IMR-90 (cell line): Measurements from ENCODE around the gene IL31RA. TPM values are rescaled to one million over a fixed set of nuclear protein-coding genes. Genes with fewer than 3 reads are reported as not detected.
A peak's percentile ranks its signal among the peaks of the same experiment; 100 is the strongest.

Source experiments
- ATAC-seq: fragments of 200-7000 bp; cut with Tn5 transposase; 2 replicates; pipeline ENCODE4 v1.9.1; 2020; ENCODE audit warnings: low read depth, mild to moderate bottlenecking, moderate library complexity
- BruUV-seq: library from RNA; stranded (reverse); fragments of 400-500 nt; replicated peaks from 2 replicates; lab custom pipeline; 2021; lab: Mats Ljungman, UMichigan
- CTCF ChIA-PET: fragments of 300-600 bp; formaldehyde crosslinking; extraction: SDS; loops from one replicate; lab custom pipeline; 2021; ENCODE audit warnings: antibody characterized with exemption; lab: Yijun Ruan, JAX
- POLR2A ChIA-PET: fragments of 300-600 bp; sonication (Branson Sonifier 250); formaldehyde crosslinking; loops from one replicate; lab custom pipeline; 2022; ENCODE audit warnings: antibody characterized with exemption; ENCODE audit not compliant: unreplicated experiment; lab: Charles Lee
- DNase-seq: peaks from one replicate; pipeline ENCODE4 v3.0.0; 2013
- H2AFZ ChIP-seq: replicated peaks from 2 replicates; pipeline ENCODE3; 2013; ENCODE audit warnings: low read length, mild to moderate bottlenecking; ENCODE audit not compliant: poor library complexity
- H2AK5ac ChIP-seq: 2 replicates; pipeline ENCODE4 v1.6.1; 2013; ENCODE audit warnings: low read depth, low read length, inconsistent platforms
- H2AK9ac ChIP-seq: replicated peaks from 2 replicates; pipeline ENCODE3; 2013; ENCODE audit warnings: mild to moderate bottlenecking, low read depth, low read length, moderate library complexity; ENCODE audit not compliant: poor library complexity
- H2BK120ac ChIP-seq: 2 replicates; pipeline ENCODE4 v1.6.1; 2013; ENCODE audit warnings: low read depth, low read length, inconsistent platforms
- H2BK15ac ChIP-seq: 3 replicates; pipeline ENCODE4 v1.6.1; 2013; ENCODE audit warnings: low read depth, low read length, inconsistent platforms
- H2BK20ac ChIP-seq: 2 replicates; pipeline ENCODE4 v1.6.1; 2013; ENCODE audit warnings: low read depth, mild to moderate bottlenecking, inconsistent platforms, low read length, moderate library complexity
- H2BK5ac ChIP-seq: 2 replicates; pipeline ENCODE4 v1.6.1; 2013; ENCODE audit warnings: mild to moderate bottlenecking, low read depth, low read length, inconsistent platforms; ENCODE audit not compliant: poor library complexity, severe bottlenecking
- H3K14ac ChIP-seq: replicated peaks from 2 replicates; pipeline ENCODE4 v1.6.1; 2013; ENCODE audit warnings: low read depth, low read length, inconsistent platforms
- H3K18ac ChIP-seq: 2 replicates; pipeline ENCODE4 v1.6.1; 2013; ENCODE audit warnings: low read depth, low read length, control low read depth
- H3K23ac ChIP-seq: 2 replicates; pipeline ENCODE4 v1.6.1; 2013; ENCODE audit warnings: low read depth, low read length, inconsistent platforms
- H3K27ac ChIP-seq: 2 replicates; pipeline ENCODE4 v1.5.1; 2013; ENCODE audit warnings: mild to moderate bottlenecking, control low read depth, low read length; ENCODE audit not compliant: insufficient read depth
- H3K27me3 ChIP-seq: 2 replicates; pipeline ENCODE4 v1.6.1; 2013; ENCODE audit warnings: low read length; ENCODE audit not compliant: control insufficient read depth, insufficient read depth
- H3K36me3 ChIP-seq: 2 replicates; pipeline ENCODE4 v1.6.1; 2013; ENCODE audit warnings: low read length, mixed read lengths; ENCODE audit not compliant: control insufficient read depth, insufficient read depth
- H3K4ac ChIP-seq: 2 replicates; pipeline ENCODE4 v1.6.1; 2013; ENCODE audit warnings: low read depth, low read length, inconsistent platforms
- H3K4me1 ChIP-seq: 2 replicates; pipeline ENCODE4 v1.6.1; 2013; ENCODE audit warnings: low read length, mixed read lengths; ENCODE audit not compliant: control insufficient read depth, insufficient read depth
- H3K4me2 ChIP-seq: 2 replicates; pipeline ENCODE4 v1.6.1; 2013; ENCODE audit warnings: low read depth, mild to moderate bottlenecking, control low read depth, low read length, moderate library complexity
- H3K4me3 ChIP-seq: 2 replicates; pipeline ENCODE4 v1.5.1; 2013; ENCODE audit warnings: low read depth, mild to moderate bottlenecking, control low read depth, low read length, moderate library complexity; ENCODE audit not compliant: insufficient read depth
- H3K56ac ChIP-seq: 2 replicates; pipeline ENCODE4 v1.6.1; 2013; ENCODE audit warnings: low read length, inconsistent platforms; ENCODE audit not compliant: insufficient read depth; ENCODE audit errors: extremely low read depth
- H3K79me1 ChIP-seq, 2 experiments: 2 replicates each; pipeline ENCODE4 v1.6.1; 2013; ENCODE audit warnings: low read length in 2 of 2, inconsistent platforms in 1 of 2, low read depth in 1 of 2
- H3K9ac ChIP-seq: 2 replicates; pipeline ENCODE4 v1.6.1; 2013; ENCODE audit warnings: low read depth, low read length, control low read depth
- H3K9me1 ChIP-seq: 2 replicates; pipeline ENCODE4 v1.6.1; 2013; ENCODE audit warnings: low read length, inconsistent platforms; ENCODE audit not compliant: insufficient read depth
- H3K9me3 ChIP-seq: 2 replicates; pipeline ENCODE4 v1.6.1; 2013; ENCODE audit warnings: low read length; ENCODE audit not compliant: control insufficient read depth, insufficient read depth
- H4K20me1 ChIP-seq: 2 replicates; pipeline ENCODE4 v1.6.1; 2013; ENCODE audit warnings: low read length, inconsistent platforms; ENCODE audit not compliant: insufficient read depth
- H4K5ac ChIP-seq: 2 replicates; pipeline ENCODE4 v1.6.1; 2013; ENCODE audit warnings: mild to moderate bottlenecking, low read depth, low read length, control low read depth
- H4K8ac ChIP-seq, 2 experiments: 2 replicates each; pipeline ENCODE4 v1.6.1; 2013; ENCODE audit warnings: low read depth in 2 of 2, low read length in 2 of 2, control low read depth in 1 of 2, inconsistent platforms in 1 of 2
- H4K91ac ChIP-seq: 2 replicates; pipeline ENCODE4 v1.6.1; 2013; ENCODE audit warnings: low read depth, low read length, inconsistent platforms; ENCODE audit not compliant: insufficient read depth
- BHLHE40 ChIP-seq: fragments of 150-350 bp; IDR thresholded peaks from 2 replicates; pipeline ENCODE4 v1.6.1; 2016; ENCODE audit warnings: mild to moderate bottlenecking, low read depth, low read length
- CEBPB ChIP-seq: IDR thresholded peaks from 2 replicates; pipeline ENCODE4 v1.6.1; 2012; ENCODE audit warnings: low read depth, low read length, improper control_type of control experiment
- CHD1 ChIP-seq: IDR thresholded peaks from 2 replicates; pipeline ENCODE4 v1.6.1; 2012; ENCODE audit warnings: low read depth, low read length, improper control_type of control experiment
- CTCF ChIP-seq: conservative IDR thresholded peaks from 2 replicates; pipeline ENCODE4 v1.5.1; 2012; ENCODE audit warnings: mild to moderate bottlenecking, low read depth, low read length, improper control_type of control experiment
- FOS ChIP-seq: fragments of 150-350 bp; IDR thresholded peaks from 2 replicates; pipeline ENCODE4 v1.6.1; 2016; ENCODE audit warnings: low read depth, low read length
- MAFK ChIP-seq: IDR thresholded peaks from 2 replicates; pipeline ENCODE4 v1.6.1; 2012; ENCODE audit warnings: low read depth, low read length, improper control_type of control experiment
- MAZ ChIP-seq: IDR thresholded peaks from 2 replicates; pipeline ENCODE4 v1.6.1; 2012; ENCODE audit warnings: low read depth, mild to moderate bottlenecking, low read length, improper control_type of control experiment, moderate library complexity, borderline replicate concordance
- MXI1 ChIP-seq: IDR thresholded peaks from 2 replicates; pipeline ENCODE4 v1.6.1; 2012; ENCODE audit warnings: low read depth, mild to moderate bottlenecking, low read length, moderate library complexity, borderline replicate concordance
- NFE2L2 ChIP-seq: fragments of 150-350 bp; IDR thresholded peaks from 2 replicates; pipeline ENCODE4 v1.6.1; 2016; ENCODE audit warnings: low read depth, mild to moderate bottlenecking, low read length
- POLR2A ChIP-seq: IDR thresholded peaks from 2 replicates; pipeline ENCODE4 v1.6.1; 2012; ENCODE audit warnings: mild to moderate bottlenecking, low read depth, low read length
- RAD21 ChIP-seq: IDR thresholded peaks from 2 replicates; pipeline ENCODE4 v1.6.1; 2012; ENCODE audit warnings: low read length, improper control_type of control experiment
- RCOR1 ChIP-seq: IDR thresholded peaks from 2 replicates; pipeline ENCODE4 v1.6.1; 2012; ENCODE audit warnings: mild to moderate bottlenecking, low read length, improper control_type of control experiment; ENCODE audit not compliant: insufficient replicate concordance
- RFX5 ChIP-seq: IDR thresholded peaks from 2 replicates; pipeline ENCODE4 v1.8.0; 2012; ENCODE audit warnings: low read depth, mild to moderate bottlenecking, low read length, moderate library complexity
- SMC3 ChIP-seq: fragments of 150-350 bp; IDR thresholded peaks from 2 replicates; pipeline ENCODE4 v1.6.1; 2016; ENCODE audit warnings: low read depth, mild to moderate bottlenecking, antibody characterized with exemption, low read length, moderate library complexity
- WGBS, 2 experiments: methylation state at CpG; one replicate each; pipeline versions ENCODE4 v1.1.5 to v1.1.7; 2013; ENCODE audit warnings: missing lambda C conversion rate in 2 of 2; ENCODE audit not compliant: insufficient read length in 1 of 2; ENCODE audit errors: extremely low coverage in 2 of 2; 5-methylcytosine and 5-hydroxymethylcytosine counted together
- dilution Hi-C: fragments of 300-500 bp; cut with HindIII; formaldehyde crosslinking; loops from one replicate; pipeline ENCODE4 v1.14.3; 2018; ENCODE audit warnings: low sequenced_read_pairs; ENCODE audit not compliant: unreplicated experiment
- in situ Hi-C: fragments of 300-500 bp; cut with MboI; formaldehyde crosslinking; loops from 3 replicates; pipeline ENCODE4 v1.14.3; 2019; ENCODE audit warnings: low sequenced_read_pairs, inconsistent platforms, mixed read lengths
- intact Hi-C: fragments of 100-400 bp; cut with micrococcal nuclease; formaldehyde crosslinking; loops from 2 replicates; pipeline ENCODE4 v1.10.0; 2022
- polyA plus RNA-seq, 3 experiments: library from polyadenylated mRNA; depleted of rRNA; stranded (reverse); fragments of >200 nt; gene quantifications; 2 replicates each; pipeline ENCODE4 v1.2.3, GENCODE V29; 2012; ENCODE audit warnings: low replicate concordance in 1 of 3
- total RNA-seq: library from RNA; depleted of rRNA; stranded (reverse); fragments of >200 nt; gene quantifications from 2 replicates; pipeline ENCODE4 v1.2.3, GENCODE V29; 2012
- TF ChIP-seq, protein P1 (sequence below): fragments of 150-350 bp; IDR thresholded peaks from 2 replicates; pipeline ENCODE4 v1.6.1; 2017; ENCODE audit warnings: mild to moderate bottlenecking, antibody characterized with exemption, low read length, low read depth
- TF ChIP-seq, protein P2 (sequence below): fragments of 150-350 bp; IDR thresholded peaks from 2 replicates; pipeline ENCODE4 v1.6.1; 2016; ENCODE audit warnings: low read depth, mild to moderate bottlenecking, low read length, moderate library complexity, borderline replicate concordance

The IL31RA gene
- total and polyA plus RNA-seq, 2 of the 4 experiments (the other 2 are of a cell fraction), result 0.39 to 0.90 TPM

DNA sequence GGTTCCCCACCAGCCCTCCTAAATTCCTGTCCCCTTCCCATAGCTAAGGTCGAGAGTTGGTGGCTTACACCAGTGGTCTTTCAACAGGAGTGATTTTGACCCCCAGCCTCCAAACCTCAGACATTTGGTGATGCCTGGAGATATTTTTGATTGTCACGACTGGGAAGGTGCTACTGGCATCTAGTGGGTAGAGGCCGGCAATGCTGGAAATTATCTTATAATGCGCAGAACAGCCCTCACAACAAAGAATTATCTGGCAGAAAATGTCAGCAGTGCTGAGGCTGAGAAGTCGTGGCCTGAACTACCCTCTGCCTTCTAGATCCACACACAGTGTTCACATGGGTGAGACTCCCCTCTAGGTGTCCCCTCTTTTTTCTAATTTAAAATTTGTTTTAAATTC is 69.6 kb downstream of the IL31RA start:
- BruUV-seq, result no TSS peak
- H2BK15ac ChIP-seq, result no peak overlapping the region
- no peaks in the 10 kb centered on the region for H3K36me3 ChIP-seq
- no peak overlapping the region for H3K4me3 ChIP-seq
- in situ Hi-C loops, result loop anchor here (25.0 kb wide), 1 partner anchor 583 kb away; no protein-coding TSS in a partner anchor
- no peak overlapping the region for H3K27ac ChIP-seq
- no peaks in the 10 kb centered on the region for H3K9me1 ChIP-seq
- H4K20me1 ChIP-seq, result no peaks in the 10 kb centered on the region
- no peaks in the 10 kb centered on the region for H3K79me1 ChIP-seq
- no peak overlapping the region for H3K4ac ChIP-seq
- no CpG with 5 or more reads among the region's 5 CpGs for WGBS, 2 experiments
- H2BK5ac ChIP-seq, result no peak overlapping the region
- H2AK5ac ChIP-seq, result no peak overlapping the region
- intact Hi-C loops, result loop anchor here (5.0 kb wide), 2 partner anchors 208 to 513 kb away; partner anchors contain the start of gene SLC38A9
- ChIA-PET POLR2A (no interaction called here), CTCF (no interaction called here)
- no peaks in the 10 kb centered on the region for H3K27me3 ChIP-seq
- no peak for TF ChIP-seq RCOR1
- TF ChIP-seq, protein P1, sequence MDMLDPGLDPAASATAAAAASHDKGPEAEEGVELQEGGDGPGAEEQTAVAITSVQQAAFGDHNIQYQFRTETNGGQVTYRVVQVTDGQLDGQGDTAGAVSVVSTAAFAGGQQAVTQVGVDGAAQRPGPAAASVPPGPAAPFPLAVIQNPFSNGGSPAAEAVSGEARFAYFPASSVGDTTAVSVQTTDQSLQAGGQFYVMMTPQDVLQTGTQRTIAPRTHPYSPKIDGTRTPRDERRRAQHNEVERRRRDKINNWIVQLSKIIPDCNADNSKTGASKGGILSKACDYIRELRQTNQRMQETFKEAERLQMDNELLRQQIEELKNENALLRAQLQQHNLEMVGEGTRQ, result no peak
- TF ChIP-seq CEBPB, result no peak
- TF ChIP-seq, protein P2, sequence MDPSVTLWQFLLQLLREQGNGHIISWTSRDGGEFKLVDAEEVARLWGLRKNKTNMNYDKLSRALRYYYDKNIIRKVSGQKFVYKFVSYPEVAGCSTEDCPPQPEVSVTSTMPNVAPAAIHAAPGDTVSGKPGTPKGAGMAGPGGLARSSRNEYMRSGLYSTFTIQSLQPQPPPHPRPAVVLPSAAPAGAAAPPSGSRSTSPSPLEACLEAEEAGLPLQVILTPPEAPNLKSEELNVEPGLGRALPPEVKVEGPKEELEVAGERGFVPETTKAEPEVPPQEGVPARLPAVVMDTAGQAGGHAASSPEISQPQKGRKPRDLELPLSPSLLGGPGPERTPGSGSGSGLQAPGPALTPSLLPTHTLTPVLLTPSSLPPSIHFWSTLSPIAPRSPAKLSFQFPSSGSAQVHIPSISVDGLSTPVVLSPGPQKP, result no peak
- no peak for TF ChIP-seq FOS
- TF ChIP-seq RFX5, result no peak
- TF ChIP-seq CHD1, result no peak
- no peak for TF ChIP-seq BHLHE40
- TF ChIP-seq NFE2L2, result no peak
- no peak for TF ChIP-seq POLR2A
- TF ChIP-seq RAD21, result peak; percentile 67
- TF ChIP-seq MAZ, result no peak
- TF ChIP-seq MAFK, result no peak
- TF ChIP-seq CTCF, result peak; percentile 52
- TF ChIP-seq SMC3, result peak; percentile 43; the same call in 1 of the 2 replicates
- no peak for TF ChIP-seq MXI1
- H2AFZ ChIP-seq, result no peak overlapping the region
- no peak overlapping the region for H3K56ac ChIP-seq
- H3K4me2 ChIP-seq, result no peak overlapping the region
- no peak overlapping the region for H4K8ac ChIP-seq
- H2BK120ac ChIP-seq, result no peak overlapping the region
- peaks cover 2% of the 10 kb centered on the region; the same call in 1 of the 2 replicates for H3K4me1 ChIP-seq
- no peak overlapping the region for H3K9ac ChIP-seq
- ATAC-seq (peak; percentile 61), DNase-seq (no peak)
- H3K14ac ChIP-seq, result no peak overlapping the region
- peak overlapping the region; percentile 5; the same call in 1 of the 2 replicates for H2BK20ac ChIP-seq
- H3K9me3 ChIP-seq, result no peaks in the 10 kb centered on the region
- H4K91ac ChIP-seq, result no peak overlapping the region
- no peak overlapping the region for H3K18ac ChIP-seq
- H2AK9ac ChIP-seq, result no peak overlapping the region
- dilution Hi-C loops, result no loop called here
- H4K5ac ChIP-seq, result no peak overlapping the region
- no peak overlapping the region for H3K23ac ChIP-seq
